Brain pericyte (primary cell): ENCODE measurements around the gene ITGA7.

Source experiments
- DNase-seq: peaks from one replicate; pipeline ENCODE4 v3.0.0-alpha.2; 2012; ENCODE audit warnings: low read depth, low spot score

ITGA7 gene

GRCh38 chr12:55699471-55700055, 8.1 kb downstream of the ITGA7 start:
- no peak for DNase-seq

GRCh38 chr12:55698965-55699364, 8.7 kb downstream of the ITGA7 start:
- DNase-seq = no peak

GRCh38 chr12:55698241-55698955, 9.3 kb downstream of the ITGA7 start:
- no peak for DNase-seq

GRCh38 chr12:55697686-55698085, 10.0 kb downstream of the ITGA7 start:
- no peak for DNase-seq

- no peak for DNase-seq
Measured at GRCh38 chr12:55696796-55697462, 10.8 kb downstream of the ITGA7 start.

- no peak for DNase-seq
Measured at GRCh38 chr12:55696141-55696540, 11.6 kb downstream of the ITGA7 start.

GRCh38 chr12:55695349-55695748, 12.4 kb downstream of the ITGA7 start:
- DNase-seq = no peak

GRCh38 chr12:55694651-55695050, 13.1 kb downstream of the ITGA7 start:
- no peak for DNase-seq

- DNase-seq = no peak
Measured at GRCh38 chr12:55694188-55694515, 13.6 kb downstream of the ITGA7 start.

GRCh38 chr12:55693323-55694187, 14.1 kb downstream of the ITGA7 start:
- DNase-seq = no peak

- DNase-seq = no peak
Measured at GRCh38 chr12:55692631-55693322, 14.9 kb downstream of the ITGA7 start.

GRCh38 chr12:55688716-55689655, 18.7 kb downstream of the ITGA7 start:
- no peak for DNase-seq

- DNase-seq = no peak
Measured at GRCh38 chr12:55687746-55688145, 20.0 kb downstream of the ITGA7 start.

- DNase-seq = no peak
Measured at GRCh38 chr12:55686366-55687010, 21.2 kb downstream of the ITGA7 start.

- DNase-seq = no peak
Measured at GRCh38 chr12:55685671-55686070, 22.0 kb downstream of the ITGA7 start.

- no peak for DNase-seq
Measured at GRCh38 chr12:55684761-55685370, 22.8 kb downstream of the ITGA7 start.

- no peak for DNase-seq
Measured at GRCh38 chr12:55683676-55684075, 24.0 kb downstream of the ITGA7 start.

- DNase-seq = no peak
Measured at GRCh38 chr12:55682087-55682796, 25.5 kb downstream of the ITGA7 start.
